ENCODE measurements around the gene FAT4. TPM values are rescaled to one million over a fixed set of nuclear protein-coding genes. Genes with fewer than 3 reads are reported as not detected.

Gene FAT4, protein sequence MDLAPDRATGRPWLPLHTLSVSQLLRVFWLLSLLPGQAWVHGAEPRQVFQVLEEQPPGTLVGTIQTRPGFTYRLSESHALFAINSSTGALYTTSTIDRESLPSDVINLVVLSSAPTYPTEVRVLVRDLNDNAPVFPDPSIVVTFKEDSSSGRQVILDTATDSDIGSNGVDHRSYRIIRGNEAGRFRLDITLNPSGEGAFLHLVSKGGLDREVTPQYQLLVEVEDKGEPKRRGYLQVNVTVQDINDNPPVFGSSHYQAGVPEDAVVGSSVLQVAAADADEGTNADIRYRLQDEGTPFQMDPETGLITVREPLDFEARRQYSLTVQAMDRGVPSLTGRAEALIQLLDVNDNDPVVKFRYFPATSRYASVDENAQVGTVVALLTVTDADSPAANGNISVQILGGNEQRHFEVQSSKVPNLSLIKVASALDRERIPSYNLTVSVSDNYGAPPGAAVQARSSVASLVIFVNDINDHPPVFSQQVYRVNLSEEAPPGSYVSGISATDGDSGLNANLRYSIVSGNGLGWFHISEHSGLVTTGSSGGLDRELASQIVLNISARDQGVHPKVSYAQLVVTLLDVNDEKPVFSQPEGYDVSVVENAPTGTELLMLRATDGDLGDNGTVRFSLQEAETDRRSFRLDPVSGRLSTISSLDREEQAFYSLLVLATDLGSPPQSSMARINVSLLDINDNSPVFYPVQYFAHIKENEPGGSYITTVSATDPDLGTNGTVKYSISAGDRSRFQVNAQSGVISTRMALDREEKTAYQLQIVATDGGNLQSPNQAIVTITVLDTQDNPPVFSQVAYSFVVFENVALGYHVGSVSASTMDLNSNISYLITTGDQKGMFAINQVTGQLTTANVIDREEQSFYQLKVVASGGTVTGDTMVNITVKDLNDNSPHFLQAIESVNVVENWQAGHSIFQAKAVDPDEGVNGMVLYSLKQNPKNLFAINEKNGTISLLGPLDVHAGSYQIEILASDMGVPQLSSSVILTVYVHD (N-terminal part only)
- not detected in 2 replicates for total RNA-seq

DNA sequence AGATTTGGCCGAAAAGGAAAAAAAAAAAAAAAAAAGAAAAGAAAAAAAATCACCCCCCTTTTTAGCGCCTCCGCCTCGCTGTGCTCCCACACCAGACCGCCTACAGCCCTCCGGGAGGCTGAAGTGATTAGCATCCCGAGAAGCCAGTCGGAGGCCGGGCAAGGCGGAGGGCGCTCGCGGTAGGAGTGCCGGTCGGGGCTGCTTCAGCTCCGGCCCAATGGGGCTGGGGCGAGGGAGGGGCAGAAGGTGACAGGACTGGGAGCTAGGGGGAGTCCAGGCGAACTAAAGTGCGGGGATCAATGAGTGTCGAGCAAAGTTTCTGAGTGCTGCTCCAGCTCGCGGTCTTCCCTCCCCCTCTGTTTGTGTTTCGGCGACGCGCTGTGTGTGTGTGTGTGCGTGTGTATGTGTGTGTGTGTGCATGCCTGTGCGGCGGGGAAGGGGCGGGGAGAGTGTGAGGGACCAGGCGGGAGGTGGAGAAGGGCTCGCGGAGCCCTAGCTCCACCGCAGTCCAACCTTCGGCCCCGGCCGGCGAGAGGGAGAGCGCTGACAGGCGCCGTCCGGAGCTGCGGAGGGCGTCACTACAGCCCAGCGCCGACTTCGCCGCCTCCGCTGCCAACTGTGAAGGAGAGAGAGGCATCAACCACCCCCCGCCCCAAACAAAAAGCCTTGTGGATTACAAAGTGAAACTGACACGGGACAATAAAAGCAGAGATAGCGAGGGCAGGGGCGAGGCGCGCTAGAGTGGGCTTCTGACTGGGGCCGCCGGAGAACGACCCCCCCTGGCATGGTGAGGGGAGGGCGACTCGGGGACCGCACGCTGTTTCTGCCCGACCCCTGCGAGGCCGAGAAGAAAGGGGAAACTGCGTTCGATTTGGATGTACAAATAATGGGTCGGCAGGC is at the start of gene FAT4:
TSS of gene FAT4 (plus strand) at position 280 of the 900 bp plus-strand sequence. CDS start 1,457 bp downstream, outside the sequence.
- H3K36me3 Mint-ChIP-seq (ENCODE audit: low read depth) = no peaks in the 10 kb centered on the region
- peaks cover 47% of the 10 kb centered on the region for H3K27me3 Mint-ChIP-seq (ENCODE audit: insufficient read depth)
- no peak for DNase-seq (ENCODE audit: low spot score)
- H3K4me1 Mint-ChIP-seq (ENCODE audit: low read depth) = peaks cover 12% of the 10 kb centered on the region
- intact Hi-C loops (cut with micrococcal nuclease) = loop anchor here (5.0 kb wide), 2 partner anchors 427 to 1287 kb away; no protein-coding TSS in a partner anchor
- no peaks in the 10 kb centered on the region for H3K9me3 Mint-ChIP-seq
- no peak within 1 kb of the TSS for H3K27ac Mint-ChIP-seq
- peak within 1 kb of the TSS; percentile 84 for H3K4me3 Mint-ChIP-seq

DNA sequence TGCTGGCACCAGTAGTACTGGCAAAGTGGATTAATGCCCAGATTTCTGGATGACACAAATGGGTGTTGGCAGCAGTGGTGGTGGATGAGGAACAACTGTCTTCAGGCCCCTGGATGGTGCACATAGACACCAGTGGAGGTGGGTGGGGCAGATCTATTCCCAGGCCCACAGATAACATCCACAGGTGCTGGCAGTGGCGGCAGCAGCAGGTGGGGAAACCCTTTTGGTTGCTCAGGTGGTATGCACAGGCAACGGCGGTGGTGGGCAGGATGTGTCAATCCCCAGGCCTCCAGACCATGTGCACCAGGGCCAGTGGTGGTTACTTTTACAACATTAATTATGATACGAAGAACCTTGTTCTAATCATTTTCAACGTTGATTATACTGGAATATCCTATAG is 48.9 kb upstream of the FAT4 start:
- no peak overlapping the region for H3K27ac Mint-ChIP-seq
- no peaks in the 10 kb centered on the region for H3K27me3 Mint-ChIP-seq (ENCODE audit: insufficient read depth)
- H3K4me3 Mint-ChIP-seq = no peak overlapping the region

GRCh38 chr4:125266901-125267604 is 47.7 kb upstream of the FAT4 start:
- DNase-seq (ENCODE audit: low spot score) = no peak
- Mint-ChIP-seq H3K9me3 (no peaks in the 10 kb centered on the region), H3K27ac (no peak overlapping the region), H3K4me3 (no peak overlapping the region), H3K36me3 (ENCODE audit: low read depth) (no peaks in the 10 kb centered on the region), H3K27me3 (ENCODE audit: insufficient read depth) (no peaks in the 10 kb centered on the region), H3K4me1 (ENCODE audit: low read depth) (no peaks in the 10 kb centered on the region)
- intact Hi-C loops (cut with micrococcal nuclease) = no loop called here

More for the DNA sequence above, 48.9 kb upstream of the FAT4 start:
- intact Hi-C loops (cut with micrococcal nuclease) = no loop called here
- no peak for DNase-seq (ENCODE audit: low spot score)
- no peaks in the 10 kb centered on the region for H3K36me3 Mint-ChIP-seq (ENCODE audit: low read depth)
- H3K4me1 Mint-ChIP-seq (ENCODE audit: low read depth) = no peaks in the 10 kb centered on the region
- no peaks in the 10 kb centered on the region for H3K9me3 Mint-ChIP-seq

DNA sequence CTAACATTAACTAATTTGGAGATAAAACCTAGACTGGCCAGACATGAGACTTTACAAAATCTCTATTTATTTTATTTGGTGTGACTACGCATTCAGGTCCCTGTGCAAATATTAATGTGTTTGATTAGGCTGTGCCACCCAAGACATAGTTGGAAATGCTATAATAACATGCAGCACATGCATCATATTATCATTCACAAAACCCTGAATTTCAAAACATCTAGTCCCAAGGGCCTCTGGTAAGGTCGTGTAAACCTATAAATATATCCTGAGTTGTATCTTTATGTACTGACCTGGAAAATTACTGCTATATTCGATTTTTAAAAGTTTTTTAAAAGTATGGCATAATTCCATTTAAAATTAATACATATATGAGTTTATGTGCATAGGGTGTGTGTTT is 47.1 kb upstream of the FAT4 start:
- Mint-ChIP-seq H3K27me3 (ENCODE audit: insufficient read depth) (no peaks in the 10 kb centered on the region), H3K4me3 (no peak overlapping the region), H3K36me3 (ENCODE audit: low read depth) (no peaks in the 10 kb centered on the region), H3K9me3 (no peaks in the 10 kb centered on the region), H3K27ac (no peak overlapping the region), H3K4me1 (ENCODE audit: low read depth) (no peaks in the 10 kb centered on the region)
- intact Hi-C loops (cut with micrococcal nuclease) = no loop called here
- no peak for DNase-seq (ENCODE audit: low spot score)

DNA sequence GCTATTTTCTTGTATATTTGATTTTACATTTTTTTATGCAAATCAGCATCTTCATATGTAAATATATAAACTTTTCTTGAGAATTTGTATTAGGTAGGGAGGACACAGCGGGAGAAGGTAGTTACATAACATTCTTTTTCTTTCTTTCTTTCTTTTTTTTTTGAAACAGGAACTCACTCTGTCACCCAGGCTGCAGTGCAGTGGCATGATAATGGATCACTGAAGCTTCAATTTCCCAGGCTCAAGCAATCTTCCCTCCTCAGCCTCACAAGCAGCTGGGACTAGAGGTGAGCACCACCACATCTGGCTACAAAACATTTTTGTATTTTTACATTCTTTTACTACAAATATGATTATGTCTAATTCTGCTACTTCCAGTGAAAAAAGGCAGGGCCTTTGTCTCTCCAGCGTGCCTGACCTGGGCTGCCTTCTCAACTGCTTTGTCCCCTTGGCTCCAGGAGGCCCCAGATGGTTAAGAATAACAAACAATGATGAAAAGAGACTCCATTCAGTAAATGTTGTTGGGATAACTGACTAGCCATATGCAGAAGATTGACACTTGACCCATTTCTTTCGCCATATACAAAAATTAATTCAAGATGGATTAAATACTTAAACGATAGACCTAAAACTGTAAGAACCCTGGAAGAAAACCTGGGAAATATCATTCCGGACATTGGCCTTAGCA is 46.5 kb upstream of the FAT4 start:
- Mint-ChIP-seq H3K9me3 (no peaks in the 10 kb centered on the region), H3K27me3 (ENCODE audit: insufficient read depth) (no peaks in the 10 kb centered on the region), H3K27ac (no peak overlapping the region), H3K4me3 (no peak overlapping the region), H3K4me1 (ENCODE audit: low read depth) (no peaks in the 10 kb centered on the region), H3K36me3 (ENCODE audit: low read depth) (no peaks in the 10 kb centered on the region)
- no peak for DNase-seq (ENCODE audit: low spot score)
- intact Hi-C loops (cut with micrococcal nuclease) = no loop called here

DNA sequence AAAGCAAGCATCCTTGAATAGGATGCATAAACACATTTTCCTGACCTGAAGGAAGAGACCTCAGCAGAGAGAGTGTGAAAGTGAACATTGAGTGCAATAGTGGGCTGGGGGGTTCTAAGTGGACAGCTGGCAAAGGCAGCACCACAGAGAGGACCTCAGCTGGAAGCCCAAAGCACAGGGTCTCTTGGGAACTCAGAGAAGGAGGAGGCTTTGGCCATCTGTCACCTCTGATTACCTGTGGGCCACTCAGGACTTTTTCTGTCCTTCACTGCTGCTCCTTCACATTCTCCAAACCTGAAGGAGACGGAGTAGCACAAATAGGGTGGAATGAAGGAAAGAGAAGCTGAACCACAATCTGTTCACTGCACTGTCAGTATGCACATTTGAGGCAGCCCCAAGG is 37.9 kb upstream of the FAT4 start:
- no peak for DNase-seq (ENCODE audit: low spot score)
- Mint-ChIP-seq H3K9me3 (no peaks in the 10 kb centered on the region), H3K27ac (no peak overlapping the region), H3K27me3 (ENCODE audit: insufficient read depth) (no peaks in the 10 kb centered on the region), H3K4me3 (no peak overlapping the region), H3K36me3 (ENCODE audit: low read depth) (no peaks in the 10 kb centered on the region), H3K4me1 (ENCODE audit: low read depth) (no peaks in the 10 kb centered on the region)
- intact Hi-C loops (cut with micrococcal nuclease) = no loop called here

GRCh38 chr4:125277790-125278189 is 37.0 kb upstream of the FAT4 start:
- intact Hi-C loops (cut with micrococcal nuclease) = no loop called here

DNA sequence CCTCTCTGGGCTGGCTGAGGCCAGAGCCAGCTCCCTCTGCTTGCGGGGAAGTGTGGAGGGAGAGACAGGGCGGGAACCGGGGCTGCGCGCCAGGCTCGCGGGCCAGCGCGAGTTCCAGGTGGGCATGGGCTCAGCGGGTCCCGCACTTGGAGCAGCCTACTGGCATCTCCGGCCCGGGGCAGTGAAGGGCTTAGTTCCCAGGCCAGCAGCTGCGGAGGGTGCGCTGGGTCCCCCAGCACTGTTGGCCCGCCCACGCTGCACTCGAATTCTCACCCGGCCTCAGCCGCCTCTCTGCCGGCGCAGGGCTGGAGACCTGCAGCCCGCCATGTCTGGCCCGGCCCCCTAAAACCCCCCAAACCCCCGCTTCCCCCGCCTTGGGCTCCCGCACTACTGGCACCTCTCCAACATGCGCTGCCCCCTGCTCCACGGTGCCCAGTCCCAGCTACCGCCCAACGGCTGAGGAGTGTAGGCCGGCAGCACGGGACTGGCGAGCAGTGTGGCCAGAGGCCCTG is 33.8 kb upstream of the FAT4 start:
- Mint-ChIP-seq H3K27ac (no peak overlapping the region), H3K4me3 (no peak overlapping the region), H3K36me3 (ENCODE audit: low read depth) (no peaks in the 10 kb centered on the region), H3K4me1 (ENCODE audit: low read depth) (no peaks in the 10 kb centered on the region), H3K27me3 (ENCODE audit: insufficient read depth) (no peaks in the 10 kb centered on the region), H3K9me3 (no peaks in the 10 kb centered on the region)
- DNase-seq (ENCODE audit: low spot score) = no peak
- intact Hi-C loops (cut with micrococcal nuclease) = no loop called here

More at GRCh38 chr4:125277790-125278189, 37.0 kb upstream of the FAT4 start:
- Mint-ChIP-seq H3K4me3 (no peak overlapping the region), H3K27ac (no peak overlapping the region), H3K4me1 (ENCODE audit: low read depth) (no peaks in the 10 kb centered on the region), H3K36me3 (ENCODE audit: low read depth) (no peaks in the 10 kb centered on the region), H3K27me3 (ENCODE audit: insufficient read depth) (no peaks in the 10 kb centered on the region), H3K9me3 (no peaks in the 10 kb centered on the region)
- no peak for DNase-seq (ENCODE audit: low spot score)

- no peaks in the 10 kb centered on the region for H3K36me3 Mint-ChIP-seq (ENCODE audit: low read depth)
- no peaks in the 10 kb centered on the region for H3K9me3 Mint-ChIP-seq
- no peak overlapping the region for H3K27ac Mint-ChIP-seq
- no peaks in the 10 kb centered on the region for H3K27me3 Mint-ChIP-seq (ENCODE audit: insufficient read depth)
- H3K4me3 Mint-ChIP-seq = no peak overlapping the region
- no peaks in the 10 kb centered on the region for H3K4me1 Mint-ChIP-seq (ENCODE audit: low read depth)
- intact Hi-C loops (cut with micrococcal nuclease) = loop anchor here (1.0 kb wide), 1 partner anchor 949 kb away; no protein-coding TSS in a partner anchor
- DNase-seq (ENCODE audit: low spot score) = no peak
Observed at GRCh38 chr4:125283707-125284279, 31.0 kb upstream of the FAT4 start.

- Mint-ChIP-seq H3K27me3 (ENCODE audit: insufficient read depth) (no peaks in the 10 kb centered on the region), H3K9me3 (no peaks in the 10 kb centered on the region), H3K4me3 (no peak overlapping the region), H3K4me1 (ENCODE audit: low read depth) (no peaks in the 10 kb centered on the region), H3K27ac (no peak overlapping the region), H3K36me3 (ENCODE audit: low read depth) (no peaks in the 10 kb centered on the region)
- intact Hi-C loops (cut with micrococcal nuclease) = no loop called here
- no peak for DNase-seq (ENCODE audit: low spot score)
Observed at GRCh38 chr4:125297116-125297515, 17.6 kb upstream of the FAT4 start.

DNA sequence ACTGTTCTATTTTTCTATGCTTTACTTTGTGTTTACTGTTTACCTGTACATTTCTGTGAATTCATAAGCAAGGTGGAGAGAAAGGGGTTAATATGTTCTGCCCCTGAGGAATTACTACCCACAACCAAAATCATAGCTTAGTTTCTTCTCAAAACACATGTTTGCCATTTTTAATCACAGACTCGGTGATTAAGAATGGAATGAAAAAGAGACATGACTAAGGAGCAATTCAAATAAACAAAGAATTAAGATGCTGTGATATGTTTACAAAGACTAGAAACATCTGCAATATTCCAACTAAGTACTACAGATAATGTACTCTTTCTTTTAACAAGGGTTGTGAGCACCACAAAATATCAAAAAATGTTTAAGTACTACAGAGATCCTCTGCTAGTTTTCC is 11.7 kb upstream of the FAT4 start:
- Mint-ChIP-seq H3K27me3 (ENCODE audit: insufficient read depth) (no peaks in the 10 kb centered on the region), H3K27ac (no peak overlapping the region), H3K9me3 (no peaks in the 10 kb centered on the region), H3K36me3 (ENCODE audit: low read depth) (no peaks in the 10 kb centered on the region), H3K4me3 (no peak overlapping the region), H3K4me1 (ENCODE audit: low read depth) (no peaks in the 10 kb centered on the region)
- DNase-seq (ENCODE audit: low spot score) = no peak
- intact Hi-C loops (cut with micrococcal nuclease) = no loop called here

Data from activated T-helper 1 cell treated with anti-CD3 and anti-CD28 coated beads, Interleukin-12 subunit alpha, Interleukin-12 subunit beta, Interleukin-2, Interleukin-4 antibody, amounts not matched to agents 30 ng/mL and 10 ng/mL and 1 ng/mL, durations not matched to agents 14 hours and 24 hours and 36 hours (primary cell).